ENCODE measurements around the gene LYPLA2.

DNA sequence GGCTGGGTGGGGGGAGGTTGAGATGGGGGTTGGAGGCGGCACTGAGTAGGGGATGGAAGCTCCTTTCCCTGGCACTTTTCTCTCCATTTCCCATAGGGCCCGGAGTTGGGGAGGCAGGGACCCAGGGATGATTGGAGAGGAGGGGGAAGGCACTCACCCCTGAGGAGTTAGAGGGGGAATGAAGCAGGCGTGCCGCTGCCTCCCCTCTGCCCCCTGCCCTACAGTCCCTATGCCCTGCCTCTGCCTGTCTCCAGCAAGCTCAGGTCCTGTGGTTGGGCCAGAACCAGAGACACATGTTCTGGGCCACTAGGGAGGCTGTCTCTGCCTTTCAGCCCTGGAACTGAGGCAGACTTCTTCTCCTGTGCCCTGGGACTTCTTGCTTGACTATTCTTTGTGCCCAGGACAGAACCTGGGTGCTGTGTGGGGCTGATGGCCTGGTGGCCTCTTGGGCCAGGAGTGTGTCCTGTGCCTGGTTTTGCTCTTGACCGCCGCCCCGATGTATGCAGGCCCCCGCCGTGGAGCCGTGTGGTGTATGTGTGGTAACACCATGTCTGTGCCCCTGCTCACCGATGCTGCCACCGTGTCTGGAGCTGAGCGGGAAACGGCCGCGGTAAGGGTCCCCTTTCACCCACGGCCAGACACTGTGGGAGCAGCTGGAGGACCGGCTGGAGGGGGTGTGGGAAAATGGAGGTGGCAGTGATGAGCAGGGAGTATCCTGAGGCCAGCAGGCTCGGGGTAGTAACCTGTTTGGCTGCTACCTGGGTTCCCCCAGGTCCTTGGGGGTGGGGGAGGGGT lies 1.4 kb downstream of the LYPLA2 start:
- no peak for TF ChIP-seq CTCF (conservative IDR thresholded peaks at IDR 0.05; ENCODE audit: low read depth in 2 of 2)
- TF ChIP-seq EZH2 (IDR thresholded peaks at IDR 0.05; ENCODE audit: low read depth, unreplicated experiment): no peak
- TF ChIP-seq POLR2AphosphoS5 (IDR thresholded peaks at IDR 0.05; ENCODE audit: low read depth): no peak
